ENCODE data around the gene PRSS12. TPM values are rescaled to one million over a fixed set of nuclear protein-coding genes. Genes with fewer than 3 reads are reported as not detected.

The PRSS12 gene
- total RNA-seq, 4 donors from 2014 or later = 0.09 to 0.29 TPM; not detected in 2

DNA sequence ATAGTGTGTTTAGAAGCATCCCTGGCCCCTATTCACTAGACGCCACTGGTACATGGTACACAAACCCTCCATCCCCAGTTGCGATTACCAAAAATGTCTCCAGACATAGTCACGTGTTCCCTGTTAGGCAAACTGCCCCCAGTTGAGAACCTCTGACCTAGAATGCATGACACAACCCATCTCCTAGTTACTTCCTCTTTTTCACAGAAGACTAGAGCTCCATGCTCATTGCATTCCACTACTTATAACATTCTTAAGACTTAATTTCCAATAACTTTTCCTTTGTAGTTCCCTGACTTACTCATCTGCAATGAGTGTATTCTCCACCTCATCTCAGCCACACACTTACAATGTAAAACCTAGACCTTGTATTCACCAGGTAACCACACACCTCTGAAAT is 68.6 kb downstream of the PRSS12 start:
- Histone ChIP-seq H3K4me3 (no peak overlapping the region), H3K9me3 (no peaks in the 10 kb centered on the region), H3K27ac (no peak overlapping the region), H3K27me3 (no peaks in the 10 kb centered on the region), H3K4me1 (peaks cover 23 to 26% of the 10 kb centered on the region in 2 donors), H3K36me3 (peaks cover 0 to 9% of the 10 kb centered on the region in 2 donors)
- in situ Hi-C loops (cut with MboI; ENCODE audit: low sequenced_read_pairs in 4 of 4) (loop anchor here in 2 of 4 donors (25.0 kb wide), 1 partner anchor 403 kb away; the partner anchor contains the start of gene METTL14 (in 2 of the 2)), intact Hi-C loops (cut with DNase I; ENCODE audit: low total_unique reads) (no loop called here)
- no peak for TF ChIP-seq POLR2A (IDR thresholded peaks at IDR 0.05)
- no peak for TF ChIP-seq CTCF (IDR thresholded peaks at IDR 0.05 in 4 of 5, conservative IDR thresholded peaks at IDR 0.05 in 1 of 5)
- ATAC-seq (no peak), DNase-seq (no peak)

- no peak for TF ChIP-seq CTCF (IDR thresholded peaks at IDR 0.05 in 4 of 5, conservative IDR thresholded peaks at IDR 0.05 in 1 of 5)
- TF ChIP-seq POLR2A (IDR thresholded peaks at IDR 0.05) = no peak
- ATAC-seq (no peak), DNase-seq (no peak)
- in situ Hi-C loops (cut with MboI; ENCODE audit: low sequenced_read_pairs in 4 of 4) (loop anchor here in 2 of 4 donors (25.0 kb wide), 1 partner anchor 405 kb away; the partner anchor contains the start of gene METTL14 (in 2 of the 2)), intact Hi-C loops (cut with DNase I; ENCODE audit: low total_unique reads) (no loop called here)
- no peak overlapping the region for H3K27ac ChIP-seq
- peaks cover 0 to 9% of the 10 kb centered on the region in 2 donors for H3K36me3 ChIP-seq
- H3K27me3 ChIP-seq = no peaks in the 10 kb centered on the region
- H3K4me3 ChIP-seq = no peak overlapping the region
- H3K9me3 ChIP-seq = no peaks in the 10 kb centered on the region
- H3K4me1 ChIP-seq = peaks cover 23 to 26% of the 10 kb centered on the region in 2 donors
Observed at GRCh38 chr4:118282692-118283091, 70.1 kb downstream of the PRSS12 start.

- no peaks in the 10 kb centered on the region for H3K27me3 ChIP-seq
- H3K4me3 ChIP-seq = no peak overlapping the region
- no peaks in the 10 kb centered on the region for H3K9me3 ChIP-seq
- DNase-seq = no peak
- in situ Hi-C loops (cut with MboI; ENCODE audit: low sequenced_read_pairs in 4 of 4) (loop anchor here in 2 of 4 donors (25.0 kb wide), 1 partner anchor 405 kb away; the partner anchor contains the start of gene METTL14 (in 2 of the 2)), intact Hi-C loops (cut with DNase I; ENCODE audit: low total_unique reads) (loop anchor here (1.0 kb wide), 1 partner anchor 71 kb away; the partner anchor contains the start of gene PRSS12)
- H3K36me3 ChIP-seq = peaks cover 0 to 9% of the 10 kb centered on the region in 2 donors
- H3K27ac ChIP-seq = peak overlapping the region in 2 of 4 donors; percentile 10 to 39
- TF ChIP-seq POLR2A (IDR thresholded peaks at IDR 0.05) (no peak), CTCF (IDR thresholded peaks at IDR 0.05 in 4 of 5, conservative IDR thresholded peaks at IDR 0.05 in 1 of 5) (no peak)
- no peak for ATAC-seq
- H3K4me1 ChIP-seq = peaks cover 23 to 26% of the 10 kb centered on the region in 2 donors
Observed at GRCh38 chr4:118281611-118282442, 71.0 kb downstream of the PRSS12 start.

GRCh38 chr4:118280501-118281218 is 72.1 kb downstream of the PRSS12 start:
- in situ Hi-C loops (cut with MboI; ENCODE audit: low sequenced_read_pairs in 4 of 4) (loop anchor here in 2 of 4 donors (25.0 kb wide), 1 partner anchor 407 kb away; the partner anchor contains the start of gene METTL14 (in 2 of the 2)), intact Hi-C loops (cut with DNase I; ENCODE audit: low total_unique reads) (loop anchor here (1.0 kb wide), 1 partner anchor 73 kb away; the partner anchor contains the start of gene PRSS12)
- ATAC-seq (peak in 1 of 2 donors; percentile 26), DNase-seq (peak in 1 of 2 donors; percentile 27)
- Histone ChIP-seq H3K36me3 (peaks cover 0 to 9% of the 10 kb centered on the region in 2 donors), H3K4me3 (peak overlapping the region in 1 of 4 donors; percentile 88), H3K27ac (peak overlapping the region in 3 of 4 donors; percentile 17 to 97 (median 39)), H3K9me3 (no peaks in the 10 kb centered on the region), H3K27me3 (no peaks in the 10 kb centered on the region), H3K4me1 (peaks cover 23 to 26% of the 10 kb centered on the region in 2 donors)
- TF ChIP-seq POLR2A (IDR thresholded peaks at IDR 0.05) = no peak
- TF ChIP-seq CTCF (IDR thresholded peaks at IDR 0.05 in 4 of 5, conservative IDR thresholded peaks at IDR 0.05 in 1 of 5) = peak in 2 of 5 experiments; percentile 26 to 34
